Liver (tissue), 3 donors: ENCODE measurements around the gene OR52A1.

Experiments used
- ATF3 ChIP-seq: IDR thresholded peaks from 2 replicates; pipeline ENCODE4 v1.6.1; 2016; ENCODE audit warnings: antibody characterized with exemption
- CTCF ChIP-seq: fragments of 150-350 bp; IDR thresholded peaks from 2 replicates; pipeline ENCODE4 v1.5.1; 2017; ENCODE audit warnings: improper control_type of control experiment, low read depth, low read length; ENCODE audit not compliant: missing input control
- EGR1 ChIP-seq, 2 donors: IDR thresholded peaks; 2 replicates each; pipeline ENCODE4 v1.6.1; 2016 to 2018; ENCODE audit warnings: antibody characterized with exemption in 2 of 2, low read depth in 2 of 2
- GABPA ChIP-seq, 2 donors: IDR thresholded peaks in 1 of 2; conservative IDR thresholded peaks in 1 of 2; 2 replicates each; pipeline ENCODE4 v1.6.1; 2016; ENCODE audit warnings: antibody characterized with exemption in 2 of 2, mild to moderate bottlenecking in 1 of 2, moderate library complexity in 1 of 2
- MAX ChIP-seq: IDR thresholded peaks from 2 replicates; pipeline ENCODE4 v1.6.1; 2016; ENCODE audit warnings: antibody characterized with exemption
- RAD21 ChIP-seq, 2 donors: IDR thresholded peaks; 2 replicates each; pipeline ENCODE4 v1.6.1; 2016; ENCODE audit warnings: antibody characterized with exemption in 2 of 2, mild to moderate bottlenecking in 2 of 2
- REST ChIP-seq: IDR thresholded peaks from 2 replicates; pipeline ENCODE4 v1.6.1; 2016; ENCODE audit warnings: antibody characterized with exemption, mild to moderate bottlenecking
- TAF1 ChIP-seq: conservative IDR thresholded peaks from 2 replicates; pipeline ENCODE4 v1.6.1; 2016; ENCODE audit warnings: antibody characterized with exemption, mild to moderate bottlenecking
- YY1 ChIP-seq: IDR thresholded peaks from 2 replicates; pipeline ENCODE4 v1.6.1; 2016; ENCODE audit warnings: antibody characterized with exemption, mild to moderate bottlenecking
- donor health status: healthy.
- donor health status: healthy.

GRCh38 chr11:5102246-5102645 is 52.3 kb downstream of the OR52A1 start:
- TF ChIP-seq ATF3 (no peak), CTCF (no peak), GABPA (IDR thresholded peaks at IDR 0.05 in 1 of 2, conservative IDR thresholded peaks at IDR 0.05 in 1 of 2) (no peak), RAD21 (IDR thresholded peaks at IDR 0.05) (no peak), TAF1 (no peak), EGR1 (IDR thresholded peaks at IDR 0.05; ENCODE audit: low read depth in 2 of 2) (no peak), YY1 (no peak), MAX (no peak), REST (no peak)
